Lung (tissue), 12 donors: ENCODE data around the gene CERS5. TPM values are rescaled to one million over a fixed set of nuclear protein-coding genes. Genes with fewer than 3 reads are reported as not detected.

ENCODE experiments used
- ATAC-seq: fragments of 200-7000 bp; cut with Tn5 transposase; one replicate; pipeline ENCODE4 v1.9.1; 2020; ENCODE audit warnings: moderate number of reproducible peaks; ENCODE audit not compliant: insufficient read depth, low FRiP score
- DNase-seq, 3 donors: peaks; one replicate each; pipeline ENCODE4 v3.0.0-alpha.2; 2013 to 2017
- H3K27ac ChIP-seq, 2 donors: one replicate each; pipeline ENCODE4 v1.5.1; 2013; ENCODE audit warnings: mild to moderate bottlenecking in 2 of 2, moderate library complexity in 2 of 2, control low read depth in 1 of 2, inconsistent platforms in 1 of 2, low read depth in 1 of 2, low read length in 1 of 2
- H3K27me3 ChIP-seq, 3 donors: one replicate each; pipeline ENCODE4 v1.5.1; 2013; ENCODE audit warnings: low read length in 2 of 3; ENCODE audit not compliant: control insufficient read depth in 3 of 3, insufficient read depth in 3 of 3
- H3K36me3 ChIP-seq, 4 donors: one replicate each; pipeline ENCODE4 v1.5.1; 2013; ENCODE audit warnings: low read length in 4 of 4, mild to moderate bottlenecking in 1 of 4, moderate library complexity in 1 of 4; ENCODE audit not compliant: control insufficient read depth in 4 of 4, insufficient read depth in 4 of 4
- H3K4me1 ChIP-seq, 5 donors: one replicate each; pipeline ENCODE4 v1.5.1; 2013; ENCODE audit warnings: low read length in 5 of 5, mild to moderate bottlenecking in 2 of 5, moderate library complexity in 1 of 5; ENCODE audit not compliant: control insufficient read depth in 5 of 5, insufficient read depth in 5 of 5
- H3K4me3 ChIP-seq: one replicate; pipeline ENCODE4 v1.5.1; 2013; ENCODE audit warnings: mild to moderate bottlenecking, control low read depth, moderate library complexity
- H3K9ac ChIP-seq, 2 donors: one replicate each; pipeline ENCODE4 v1.5.1; 2013; ENCODE audit warnings: low read length in 2 of 2, control low read depth in 1 of 2; ENCODE audit not compliant: insufficient read depth in 1 of 2
- H3K9me3 ChIP-seq, 4 donors: one replicate each; pipeline ENCODE4 v1.5.1; 2013; ENCODE audit warnings: low read length in 3 of 4, mild to moderate bottlenecking in 1 of 4, moderate library complexity in 1 of 4; ENCODE audit not compliant: control insufficient read depth in 4 of 4, insufficient read depth in 3 of 4
- CTCF ChIP-seq: IDR thresholded peaks from 2 replicates; pipeline ENCODE4 v1.5.1; 2012; ENCODE audit warnings: mild to moderate bottlenecking; ENCODE audit errors: control extremely low read depth, extremely low read depth
- WGBS, 2 donors: extraction: QIAGEN DNeasy Blood & Tissue Kit; methylation state at CpG; one replicate each; pipeline ENCODE4 v1.1.7; 2013; 5-methylcytosine and 5-hydroxymethylcytosine counted together
- polyA plus RNA-seq, 2 donors: library from polyadenylated mRNA; stranded (reverse); fragments of 200-250 nt; gene quantifications; one replicate each; pipeline ENCODE4 v1.2.1, GENCODE V29; 2013
- total RNA-seq, 2 donors: library from RNA; depleted of rRNA in 1 of 2; stranded (reverse); fragments of >200 nt in 1 of 2; gene quantifications; one replicate each; pipeline ENCODE4 v1.2.1, GENCODE V29; 2014 to 2021
- donor health status: control.
- donor health status: control.
- donor health status: Bipolar disorder and iron deficiency.
- donor health status: healthy.
- donor health status: DM: yes; HTN: yes; CAD: no.

CERS5 gene
- total and polyA plus RNA-seq, 4 donors: 32.6 to 54.0 (median 37.8) TPM

- no peak for DNase-seq
- Histone ChIP-seq H3K4me3 (no peak overlapping the region), H3K4me1 (no peaks in the 10 kb centered on the region), H3K27ac (no peak overlapping the region), H3K36me3 (peaks cover 12 to 37% (median 25%) of the 10 kb centered on the region in 4 donors), H3K9me3 (no peaks in the 10 kb centered on the region), H3K27me3 (no peaks in the 10 kb centered on the region), H3K9ac (no peak overlapping the region)
- no peak for TF ChIP-seq CTCF
- no peak for ATAC-seq
- 88 to 97% methylated on average over 2 of the region's 2 CpGs for WGBS, 2 donors
These were observed 33.5 kb upstream of the CERS5 start for GRCh38 chr12:50200552-50201273.

- ATAC-seq (no peak), DNase-seq (no peak)
- TF ChIP-seq CTCF: no peak
- no peaks in the 10 kb centered on the region for H3K4me1 ChIP-seq
- no peak overlapping the region for H3K9ac ChIP-seq
- WGBS, 2 donors: 93 to 94% methylated on average over 5 of the region's 5 CpGs
- no peak overlapping the region for H3K4me3 ChIP-seq
- no peaks in the 10 kb centered on the region for H3K27me3 ChIP-seq
- peaks cover 7 to 34% (median 14%) of the 10 kb centered on the region in 4 donors for H3K36me3 ChIP-seq
- H3K27ac ChIP-seq: no peak overlapping the region
- H3K9me3 ChIP-seq: no peaks in the 10 kb centered on the region
These were observed 31.7 kb upstream of the CERS5 start for GRCh38 chr12:50198829-50199228.

GRCh38 chr12:50197297-50197727 lies 30.1 kb upstream of the CERS5 start:
- DNase-seq (no peak), ATAC-seq (no peak)
- Histone ChIP-seq H3K36me3 (peaks cover 8 to 30% (median 13%) of the 10 kb centered on the region in 4 donors), H3K27me3 (no peaks in the 10 kb centered on the region), H3K9me3 (no peaks in the 10 kb centered on the region), H3K9ac (no peak overlapping the region), H3K4me3 (no peak overlapping the region), H3K27ac (no peak overlapping the region), H3K4me1 (no peaks in the 10 kb centered on the region)
- WGBS, 2 donors: 66 to 85% methylated on average over 5 of the region's 5 CpGs
- TF ChIP-seq CTCF: no peak
